ENCODE data around the gene NR1H3.

DNA sequence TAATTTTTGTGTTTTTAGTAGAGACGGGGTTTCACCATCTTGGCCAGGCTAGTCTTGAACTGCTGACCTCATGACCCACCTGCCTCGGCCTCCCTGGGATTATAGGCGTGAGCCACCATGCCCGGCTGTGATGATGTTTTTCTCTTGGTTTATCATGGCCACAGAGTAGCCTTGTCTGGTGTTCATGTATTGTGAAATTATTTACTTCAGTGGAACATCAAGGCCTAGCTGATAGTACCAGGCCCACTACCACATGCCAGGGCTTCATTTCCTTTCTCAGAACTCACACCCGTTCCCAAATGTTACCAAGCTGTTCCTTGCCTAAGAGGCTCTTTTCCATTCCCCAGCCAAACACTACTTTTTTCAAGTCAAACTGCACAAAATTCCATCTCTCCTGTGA, 49.2 kb upstream of the NR1H3 start:
- no peak for TF ChIP-seq EZH2 (IDR thresholded peaks at IDR 0.05; ENCODE audit: insufficient read depth, poor library complexity, severe bottlenecking)
- no peak for TF ChIP-seq EZH2phosphoT487 (IDR thresholded peaks at IDR 0.05; ENCODE audit: insufficient read depth, low read depth)

Data from GM23248 (cell line).